Activated CD8-positive, alpha-beta T cell treated with anti-CD3 and anti-CD28 coated beads for 36 hours (primary cell): ENCODE measurements around the gene LCA5L. TPM values are rescaled to one million over a fixed set of nuclear protein-coding genes. Genes with fewer than 3 reads are reported as not detected.

Source experiments
- ATAC-seq: fragments of 200-7000 bp; cut with Tn5 transposase; one replicate; pipeline ENCODE4 v1.10.0; 2021; ENCODE audit warnings: mild to moderate bottlenecking, moderate library complexity
- CTCF ChIA-PET: fragments of 350-600 bp; sonication (Branson Sonifier 250); formaldehyde crosslinking; loops from one replicate; lab custom pipeline; 2021; ENCODE audit warnings: antibody characterized with exemption; lab: Charles Lee
- POLR2A ChIA-PET: fragments of 350-600 bp; sonication (Branson Sonifier 250); formaldehyde crosslinking; loops from one replicate; lab custom pipeline; 2021; ENCODE audit warnings: antibody characterized with exemption; lab: Charles Lee
- DNase-seq: peaks from one replicate; pipeline ENCODE4 v3.0.0-alpha.2; 2020
- H3K27ac Mint-ChIP-seq: one replicate; pipeline ENCODE4 v1.8.0; 2021; ENCODE audit warnings: mild to moderate bottlenecking, mixed read lengths
- H3K27me3 Mint-ChIP-seq: one replicate; pipeline ENCODE4 v1.8.0; 2021; ENCODE audit warnings: mixed read lengths
- H3K36me3 Mint-ChIP-seq: one replicate; pipeline ENCODE4 v1.8.0; 2021; ENCODE audit warnings: low read depth, mixed read lengths
- H3K4me1 Mint-ChIP-seq: one replicate; pipeline ENCODE4 v1.8.0; 2021; ENCODE audit warnings: low read depth, mixed read lengths
- H3K4me3 Mint-ChIP-seq: one replicate; pipeline ENCODE4 v1.8.0; 2021; ENCODE audit warnings: mild to moderate bottlenecking, moderate library complexity, mixed read lengths
- H3K9me3 Mint-ChIP-seq: one replicate; pipeline ENCODE4 v1.8.0; 2021; ENCODE audit warnings: mixed read lengths
- intact Hi-C: fragments of 100-400 bp; cut with micrococcal nuclease; formaldehyde crosslinking; loops from one replicate; pipeline ENCODE4 v1.10.0; 2022
- total RNA-seq, 2 experiments: library from RNA; stranded (reverse); gene quantifications; one replicate each; pipeline ENCODE4 v1.2.3, GENCODE V29; 2021
- TF ChIP-seq, protein P1 (sequence below): fragments of 200-600 bp; IDR thresholded peaks from one replicate; pipeline ENCODE4 v1.8.0; 2022; ENCODE audit warnings: antibody characterized with exemption, mild to moderate bottlenecking

The LCA5L gene
- total RNA-seq, 2 experiments from 2014 or later, result 0.36 TPM; not detected in 1

DNA sequence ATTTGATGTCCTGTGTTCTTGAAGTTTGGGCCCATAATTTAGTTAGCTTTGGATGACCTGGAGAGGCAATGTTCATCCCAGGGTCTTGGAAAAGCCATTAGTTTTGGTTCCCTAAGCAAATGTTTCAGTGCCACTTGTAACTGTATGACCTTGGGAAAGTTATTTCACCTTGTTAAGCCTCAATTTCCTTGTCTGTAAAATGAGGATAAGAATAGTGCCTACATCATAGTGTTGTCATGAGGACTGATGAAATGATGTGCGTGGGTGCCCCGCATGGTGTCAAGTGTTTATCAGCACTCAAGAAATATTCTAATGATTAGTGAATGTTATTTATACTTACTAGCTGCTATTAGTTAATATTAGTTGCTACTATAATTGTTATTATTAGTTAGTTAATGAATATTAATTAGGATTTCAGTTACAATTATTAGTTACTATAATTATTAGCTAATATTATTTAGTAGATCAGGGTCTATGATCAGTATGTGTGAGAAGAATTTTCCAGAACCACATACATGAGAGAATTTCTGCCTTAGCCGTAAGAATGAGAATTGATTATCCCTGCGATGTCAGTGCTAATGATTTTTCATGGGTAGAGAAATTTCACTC lies 8.1 kb upstream of the LCA5L start:
- CTCF ChIA-PET, result interaction anchor here (4.4 kb wide), 1 partner anchor 12 kb away, joined by 15 read pairs; no protein-coding TSS in a partner anchor

GRCh38 chr21:39452970-39453342 lies 7.4 kb upstream of the LCA5L start:
- CTCF ChIA-PET, result interaction anchor here (4.4 kb wide), 1 partner anchor 12 kb away, joined by 15 read pairs; no protein-coding TSS in a partner anchor

More for the DNA sequence above, 8.1 kb upstream of the LCA5L start:
- ATAC-seq (no peak), DNase-seq (no peak)
- Mint-ChIP-seq H3K4me3 (no peak overlapping the region), H3K27me3 (no peaks in the 10 kb centered on the region), H3K4me1 (no peaks in the 10 kb centered on the region), H3K9me3 (no peaks in the 10 kb centered on the region), H3K27ac (no peak overlapping the region), H3K36me3 (no peaks in the 10 kb centered on the region)
- intact Hi-C loops, result no loop called here
- POLR2A ChIA-PET, result no interaction called here
- TF ChIP-seq, protein P1, sequence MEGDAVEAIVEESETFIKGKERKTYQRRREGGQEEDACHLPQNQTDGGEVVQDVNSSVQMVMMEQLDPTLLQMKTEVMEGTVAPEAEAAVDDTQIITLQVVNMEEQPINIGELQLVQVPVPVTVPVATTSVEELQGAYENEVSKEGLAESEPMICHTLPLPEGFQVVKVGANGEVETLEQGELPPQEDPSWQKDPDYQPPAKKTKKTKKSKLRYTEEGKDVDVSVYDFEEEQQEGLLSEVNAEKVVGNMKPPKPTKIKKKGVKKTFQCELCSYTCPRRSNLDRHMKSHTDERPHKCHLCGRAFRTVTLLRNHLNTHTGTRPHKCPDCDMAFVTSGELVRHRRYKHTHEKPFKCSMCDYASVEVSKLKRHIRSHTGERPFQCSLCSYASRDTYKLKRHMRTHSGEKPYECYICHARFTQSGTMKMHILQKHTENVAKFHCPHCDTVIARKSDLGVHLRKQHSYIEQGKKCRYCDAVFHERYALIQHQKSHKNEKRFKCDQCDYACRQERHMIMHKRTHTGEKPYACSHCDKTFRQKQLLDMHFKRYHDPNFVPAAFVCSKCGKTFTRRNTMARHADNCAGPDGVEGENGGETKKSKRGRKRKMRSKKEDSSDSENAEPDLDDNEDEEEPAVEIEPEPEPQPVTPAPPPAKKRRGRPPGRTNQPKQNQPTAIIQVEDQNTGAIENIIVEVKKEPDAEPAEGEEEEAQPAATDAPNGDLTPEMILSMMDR, result no peak

GRCh38 chr21:39452207-39452969 lies 6.8 kb upstream of the LCA5L start:
- Mint-ChIP-seq H3K9me3 (no peaks in the 10 kb centered on the region), H3K36me3 (no peaks in the 10 kb centered on the region), H3K4me1 (no peaks in the 10 kb centered on the region), H3K4me3 (no peak overlapping the region), H3K27me3 (no peaks in the 10 kb centered on the region), H3K27ac (no peak overlapping the region)
- POLR2A ChIA-PET, result no interaction called here
- TF ChIP-seq, protein P1, result no peak
- no peak for ATAC-seq
- CTCF ChIA-PET, result interaction anchor here (4.4 kb wide), 1 partner anchor 11 kb away, joined by 15 read pairs; no protein-coding TSS in a partner anchor
- intact Hi-C loops, result no loop called here
- DNase-seq, result no peak

More at GRCh38 chr21:39452970-39453342, 7.4 kb upstream of the LCA5L start:
- DNase-seq (no peak), ATAC-seq (no peak)
- H3K9me3 Mint-ChIP-seq, result no peaks in the 10 kb centered on the region
- H3K36me3 Mint-ChIP-seq, result no peaks in the 10 kb centered on the region
- POLR2A ChIA-PET, result no interaction called here
- H3K27ac Mint-ChIP-seq, result no peak overlapping the region
- no peak overlapping the region for H3K4me3 Mint-ChIP-seq
- no peaks in the 10 kb centered on the region for H3K4me1 Mint-ChIP-seq
- intact Hi-C loops, result no loop called here
- no peaks in the 10 kb centered on the region for H3K27me3 Mint-ChIP-seq
- TF ChIP-seq, protein P1, result no peak

DNA sequence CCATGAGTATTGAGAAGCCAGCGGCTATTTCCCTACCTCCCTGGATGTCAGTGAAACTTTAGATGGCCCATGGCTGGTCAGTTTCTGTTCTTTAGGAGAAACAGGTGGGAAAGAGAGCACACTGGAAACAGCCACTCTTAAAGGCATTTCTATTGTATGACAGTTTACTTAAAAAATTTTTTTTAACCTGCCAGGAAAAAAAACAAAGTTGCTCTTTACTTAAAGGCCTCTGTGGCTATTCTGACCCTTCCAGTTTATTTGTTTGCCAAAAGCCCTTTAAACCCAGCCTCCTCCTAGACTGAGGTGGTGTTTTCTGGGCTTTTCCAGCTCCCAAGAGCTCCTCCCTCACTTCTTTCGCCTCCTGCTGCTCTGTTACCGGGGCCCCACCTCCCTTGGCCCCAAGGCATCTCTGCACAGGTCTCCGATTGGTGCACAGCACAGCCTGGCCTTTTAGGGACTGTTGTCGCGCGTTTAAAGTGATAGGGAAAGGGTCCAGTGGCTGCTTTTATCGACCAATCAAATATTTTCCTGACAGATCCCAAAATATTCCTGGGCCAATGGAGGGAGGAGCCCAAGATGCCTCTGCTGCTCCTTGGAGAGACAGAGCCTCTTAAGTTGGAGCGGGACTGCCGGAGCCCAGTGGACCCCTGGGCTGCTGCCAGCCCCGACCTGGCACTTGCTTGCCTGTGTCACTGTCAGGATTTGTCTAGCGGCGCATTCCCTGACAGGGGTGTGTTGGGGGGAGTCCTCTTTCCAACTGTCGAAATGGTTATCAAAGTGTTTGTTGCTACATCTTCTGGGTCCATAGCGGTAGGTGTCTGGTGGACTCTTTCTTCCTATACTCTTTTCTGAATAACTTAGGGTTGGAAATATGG lies 6.0 kb upstream of the LCA5L start, which contains the start of gene SH3BGR:
Gene SH3BGR (plus strand): TSS at position 639 of the 875 bp plus-strand sequence. CDS start 127 bp downstream, at position 766.
- ATAC-seq (no peak), DNase-seq (no peak)
- Mint-ChIP-seq H3K4me3 (no peak within 1 kb of the TSS), H3K27me3 (no peaks in the 10 kb centered on the region), H3K9me3 (no peaks in the 10 kb centered on the region), H3K36me3 (no peaks in the 10 kb centered on the region), H3K4me1 (peaks cover under 1% of the 10 kb centered on the region), H3K27ac (no peak within 1 kb of the TSS)
- POLR2A ChIA-PET, result no interaction called here
- CTCF ChIA-PET, result no interaction called here
- intact Hi-C loops, result no loop called here
- TF ChIP-seq, protein P1, result no peak
